Activated CD8-positive, alpha-beta memory T cell treated with anti-CD3 and anti-CD28 coated beads for 1 hour (primary cell): ENCODE measurements around the gene MAGEC3.

Source experiments
- DNase-seq, 2 donors: peaks; one replicate each; pipeline ENCODE4 v3.0.0-alpha.2; 2020; ENCODE audit warnings: low read depth in 1 of 2; ENCODE audit errors: extremely low read depth in 1 of 2

The MAGEC3 gene

DNA sequence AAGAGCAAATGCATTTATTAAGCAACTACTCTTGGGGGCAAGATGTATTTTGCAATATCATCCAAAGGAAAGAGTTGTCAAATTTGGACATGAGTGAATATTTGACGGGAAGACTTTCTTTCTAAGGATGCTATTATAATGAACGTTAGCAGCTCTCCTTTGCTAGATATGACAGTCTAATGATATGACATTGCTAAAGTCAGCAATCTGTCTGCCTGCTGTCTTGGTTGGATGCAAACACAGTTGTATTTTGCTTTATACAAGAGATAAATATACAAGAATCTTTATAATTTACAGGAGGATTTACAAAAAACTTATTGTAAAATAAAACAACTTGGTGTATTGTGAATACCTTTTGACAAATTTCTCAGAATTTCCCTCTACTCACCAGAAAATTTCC, 103.1 kb downstream of the MAGEC3 start:
- DNase-seq = no peak

DNA sequence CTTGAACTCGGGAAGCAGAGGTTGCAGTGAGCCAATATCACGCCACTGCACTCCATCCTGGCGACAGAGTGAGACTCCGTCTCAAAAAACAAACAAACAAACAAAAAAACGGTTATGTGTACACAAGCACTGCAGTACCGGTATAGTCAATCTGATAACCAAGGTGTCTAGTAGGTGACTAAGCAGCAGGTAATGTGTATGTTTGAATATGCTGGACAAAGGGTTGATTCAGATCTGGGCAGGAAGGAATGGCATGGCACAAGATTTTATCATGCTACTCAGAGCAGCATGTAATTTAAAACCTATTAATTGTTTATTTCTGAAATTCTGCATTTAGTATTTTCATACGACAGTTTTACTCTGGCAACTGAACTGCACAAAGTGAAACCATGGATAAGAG, 107.3 kb downstream of the MAGEC3 start:
- no peak for DNase-seq

DNA sequence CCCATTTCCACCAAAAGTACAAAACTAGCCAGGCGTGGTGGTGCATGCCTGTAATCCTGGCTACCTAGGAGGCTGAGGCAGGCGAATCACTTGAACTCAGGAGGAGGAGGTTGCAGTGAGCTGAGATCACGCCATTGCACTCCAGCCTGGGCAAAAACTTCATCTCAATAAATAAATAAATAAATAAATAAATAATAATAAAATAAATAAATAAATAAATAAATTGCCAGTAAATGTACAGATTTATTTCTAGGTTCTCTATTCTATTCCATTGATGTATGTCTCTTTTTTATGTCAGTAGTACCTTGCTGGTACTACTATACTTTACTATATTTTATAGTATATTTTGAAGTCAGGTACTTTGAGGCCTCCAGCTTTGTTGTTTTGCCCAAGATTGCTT, 109.2 kb downstream of the MAGEC3 start:
- no peak for DNase-seq
